Fibroblast of skin of abdomen (primary cell): ENCODE measurements around the gene MACF1.
"Not testable (repeated sequence)": the region's sequence is repeated elsewhere in the genome, so short reads cannot be mapped to it uniquely, and the experiment has no call there.

Source experiments
- DNase-seq: peaks from one replicate; pipeline ENCODE4 v3.0.0-alpha.2; 2013

MACF1 gene

DNA sequence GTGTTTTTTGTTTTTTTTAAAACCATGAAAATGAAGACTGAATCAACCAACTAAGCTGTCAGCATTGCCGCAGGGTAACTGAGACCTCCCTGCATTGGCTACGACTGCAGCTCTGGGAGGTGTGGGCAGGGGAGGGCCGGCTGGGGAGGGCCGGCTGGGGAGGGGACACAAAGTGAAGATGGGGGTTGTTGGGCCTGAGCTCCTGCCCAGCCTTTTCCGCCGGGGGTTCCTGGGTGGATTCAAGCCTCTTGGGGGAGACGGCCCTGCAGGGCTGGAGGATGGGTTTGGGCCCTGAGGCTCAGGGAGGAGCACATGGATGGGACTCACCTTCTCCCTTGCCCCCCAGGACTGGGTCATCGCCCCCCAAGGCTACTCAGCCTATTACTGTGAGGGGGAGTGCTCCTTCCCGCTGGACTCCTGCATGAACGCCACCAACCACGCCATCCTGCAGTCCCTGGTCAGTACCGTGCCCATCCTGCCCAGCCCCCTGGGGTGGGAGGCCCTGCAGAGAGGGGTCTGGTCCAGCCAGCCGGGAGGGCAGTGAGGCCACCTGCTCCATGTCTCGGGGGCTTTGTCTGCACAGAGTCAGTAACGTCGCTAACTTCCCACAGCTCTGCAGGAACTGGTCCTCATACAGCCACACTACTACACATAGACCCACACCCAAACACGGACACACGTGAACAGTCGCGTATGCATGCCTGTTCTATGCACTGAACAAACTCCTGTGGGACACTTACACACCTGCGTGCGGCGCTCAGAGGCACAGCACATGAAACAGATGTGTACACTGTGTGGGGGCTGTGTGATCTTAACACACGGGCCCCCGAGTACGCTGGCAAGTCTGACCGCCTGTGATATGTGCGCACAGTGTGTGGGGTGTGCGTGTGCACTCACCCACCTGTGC lies 318.4 kb downstream of the MACF1 start:
- no peak for DNase-seq

DNA sequence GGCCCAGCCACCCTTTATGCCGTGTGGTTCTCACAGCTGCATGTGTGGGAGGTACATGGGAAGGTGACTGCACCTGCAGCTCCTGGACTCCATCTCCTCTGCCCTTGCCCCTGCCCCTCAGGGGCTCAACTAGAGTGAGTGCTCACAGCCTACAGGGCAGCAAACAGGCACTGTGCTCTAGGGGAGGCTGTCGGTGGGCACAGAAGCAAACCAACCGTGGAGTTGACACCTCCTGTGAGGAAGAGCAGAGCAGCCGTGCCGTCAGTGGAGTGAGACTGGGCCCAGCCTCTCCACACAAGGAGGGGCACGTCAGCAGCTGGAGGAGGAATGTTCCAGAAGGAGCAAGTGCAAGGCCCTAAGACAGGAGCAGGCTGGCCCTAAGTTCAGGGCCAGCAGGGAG lies 319.7 kb downstream of the MACF1 start:
- DNase-seq = no peak

DNA sequence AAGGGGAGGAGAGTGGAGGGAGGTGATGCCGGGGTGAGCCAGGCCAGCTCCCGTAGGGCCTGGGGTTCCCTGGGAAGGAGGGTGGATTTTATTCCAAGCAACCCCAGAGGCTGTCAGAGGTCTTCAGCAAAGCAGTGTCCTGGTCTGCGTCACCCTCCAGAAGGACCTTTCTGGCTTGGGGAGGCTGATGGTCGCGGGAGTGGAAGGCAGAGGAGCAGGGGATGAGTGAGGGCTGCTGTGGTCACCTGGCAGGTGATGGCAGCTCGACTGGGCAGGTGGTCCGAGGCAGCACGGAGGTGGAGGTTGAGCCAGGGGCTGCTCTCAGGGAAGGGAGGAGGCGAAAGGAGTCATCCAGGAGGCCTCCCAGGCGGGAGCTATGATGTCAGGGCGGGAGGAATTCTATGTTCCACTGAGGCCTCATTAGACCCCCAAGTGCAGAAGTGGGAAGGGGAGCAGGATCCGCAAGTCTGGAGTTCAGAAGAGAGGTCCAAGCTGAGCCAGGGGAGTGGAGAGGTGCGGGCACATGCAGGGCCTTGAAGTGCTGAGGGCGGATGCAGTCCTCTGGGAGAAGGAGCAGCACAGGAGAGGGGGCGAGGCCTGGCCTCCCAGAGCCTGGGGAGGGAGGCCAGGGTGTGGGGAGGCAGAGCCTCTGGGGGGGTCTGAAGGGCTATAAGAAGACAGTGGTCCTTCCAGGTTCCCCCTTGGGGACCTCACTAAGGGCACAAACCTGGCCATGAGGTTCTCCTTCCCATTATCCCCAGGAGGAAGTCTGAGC lies 320.3 kb downstream of the MACF1 start:
- no peak for DNase-seq

DNA sequence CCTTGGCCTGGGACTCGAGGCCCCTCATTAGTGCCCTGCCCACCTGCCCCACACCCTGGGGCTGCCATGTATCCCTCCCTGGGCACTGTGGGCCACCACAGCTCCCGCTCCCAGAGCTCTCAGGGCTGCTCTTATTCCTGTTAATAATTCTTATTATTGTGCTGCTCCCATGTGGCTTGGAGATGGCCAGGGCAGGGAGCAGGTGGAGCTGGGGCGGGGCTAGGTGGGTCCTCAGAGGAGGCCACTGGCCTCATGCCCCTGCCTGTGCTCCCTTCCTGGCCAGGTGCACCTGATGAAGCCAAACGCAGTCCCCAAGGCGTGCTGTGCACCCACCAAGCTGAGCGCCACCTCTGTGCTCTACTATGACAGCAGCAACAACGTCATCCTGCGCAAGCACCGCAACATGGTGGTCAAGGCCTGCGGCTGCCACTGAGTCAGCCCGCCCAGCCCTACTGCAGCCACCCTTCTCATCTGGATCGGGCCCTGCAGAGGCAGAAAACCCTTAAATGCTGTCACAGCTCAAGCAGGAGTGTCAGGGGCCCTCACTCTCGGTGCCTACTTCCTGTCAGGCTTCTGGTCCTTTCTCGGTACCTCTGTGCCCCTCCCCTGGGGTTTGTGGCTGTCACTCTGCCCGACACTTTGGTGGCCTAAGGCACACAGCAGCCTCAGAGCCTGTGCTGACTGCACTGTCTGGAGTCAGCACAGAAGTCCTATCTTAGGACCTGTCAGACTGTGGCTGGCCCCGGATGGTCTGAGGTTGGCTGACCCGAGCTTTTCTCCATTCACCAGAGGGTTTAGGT lies 321.1 kb downstream of the MACF1 start:
- DNase-seq = no peak

DNA sequence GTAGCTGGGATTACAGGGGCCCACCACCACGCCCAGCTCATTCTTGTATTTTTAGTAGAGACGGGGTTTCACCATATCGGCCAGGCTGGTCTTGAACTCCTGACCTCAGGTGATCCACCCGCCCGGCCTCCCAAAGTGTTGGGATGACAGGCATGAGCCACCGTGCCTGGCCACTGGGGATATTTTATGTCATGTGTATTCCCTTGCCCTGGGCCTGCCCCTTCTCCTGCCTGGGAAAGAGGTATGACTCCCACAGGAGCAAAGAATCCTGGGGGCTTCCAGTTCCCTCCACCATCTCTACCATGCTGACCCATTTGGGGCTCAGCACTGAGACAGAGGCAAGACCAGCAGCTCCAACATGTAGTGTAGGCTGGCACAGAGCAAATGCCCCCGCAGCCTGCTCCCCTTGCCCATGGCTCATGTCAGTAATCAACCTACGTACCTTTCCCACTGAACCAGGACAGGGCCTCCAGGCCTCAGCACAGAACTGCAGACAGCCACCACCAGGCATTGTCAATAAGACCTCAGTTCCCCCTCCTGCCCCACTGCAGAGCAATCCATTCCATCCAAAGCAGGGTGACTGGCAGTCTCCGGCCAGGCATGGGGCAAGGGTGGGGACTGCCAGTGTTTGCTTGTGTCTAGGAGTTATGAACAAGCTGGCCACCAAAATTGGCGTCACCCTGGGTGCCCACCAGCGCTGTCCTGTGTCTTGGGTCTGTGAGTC lies 322.1 kb downstream of the MACF1 start:
- no peak for DNase-seq

DNA sequence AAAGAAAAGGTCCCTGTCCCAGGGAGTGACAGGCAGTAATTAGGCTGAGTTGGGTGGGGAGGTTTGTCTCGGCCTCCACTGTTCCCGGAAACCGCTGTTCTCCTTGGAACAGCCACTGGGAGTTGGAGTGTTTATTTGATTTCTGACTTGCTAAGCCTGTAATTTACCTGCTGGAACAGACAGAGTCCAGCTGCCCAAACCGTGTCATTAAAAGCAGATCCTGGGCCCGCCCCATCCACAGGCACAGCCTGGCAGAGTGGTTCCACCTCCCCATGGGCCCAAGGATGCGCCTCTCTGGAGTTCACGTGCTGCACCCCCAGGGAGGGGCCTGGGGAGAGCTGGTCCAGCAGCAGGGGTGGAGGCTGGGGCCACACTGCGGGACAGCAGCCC lies 322.7 kb downstream of the MACF1 start:
- not testable (repeated sequence) for DNase-seq

DNA sequence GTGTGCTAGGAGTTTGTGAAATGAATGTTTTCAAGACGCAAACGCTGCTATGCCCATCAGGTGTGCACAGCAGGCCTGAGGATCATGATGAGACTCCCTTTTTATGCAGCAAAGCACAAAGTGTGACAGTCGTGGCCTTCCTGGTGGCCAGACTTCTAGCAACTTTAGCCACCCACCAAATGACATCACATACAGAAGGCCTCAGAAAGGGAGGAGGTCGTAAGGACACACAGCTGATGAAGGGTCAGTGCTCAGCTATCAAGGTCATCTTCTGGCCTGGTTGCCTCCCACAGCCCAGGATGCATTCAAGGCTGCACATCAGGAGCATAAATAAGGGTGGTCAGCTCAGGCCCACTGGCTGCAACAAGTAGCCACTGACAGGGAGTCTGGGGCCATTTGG lies 323.6 kb downstream of the MACF1 start:
- no peak for DNase-seq

DNA sequence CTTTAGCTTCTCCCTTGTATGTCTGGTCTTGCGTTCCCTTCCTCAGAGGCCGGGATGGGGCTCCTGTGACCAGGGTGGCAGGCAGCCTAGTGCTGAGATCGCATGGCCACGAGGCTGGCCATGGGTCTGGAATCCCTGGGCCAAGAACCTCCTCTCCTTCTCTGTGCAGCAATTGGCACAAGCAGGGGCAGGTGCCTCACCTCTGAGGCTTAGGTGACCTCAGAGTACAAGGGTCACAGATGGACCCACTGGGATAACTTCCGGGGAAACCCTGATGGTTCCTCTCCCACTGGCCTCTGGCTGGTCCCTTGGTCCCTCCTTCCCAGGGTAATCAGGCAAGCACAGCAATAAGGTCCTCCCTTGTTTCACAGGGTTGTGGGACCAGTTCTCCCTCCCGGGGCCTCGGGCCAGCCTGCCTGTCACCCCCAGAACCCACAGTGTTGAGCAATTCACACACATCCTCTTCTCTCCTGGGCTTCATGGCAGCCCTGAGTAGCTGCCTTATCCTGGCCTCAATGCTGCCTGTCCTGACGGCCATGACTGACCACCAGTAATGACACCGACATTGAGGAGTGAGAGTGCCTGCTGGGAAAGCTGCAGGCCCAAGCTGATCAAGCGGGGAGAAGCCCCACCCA lies 325.5 kb downstream of the MACF1 start:
- no peak for DNase-seq

DNA sequence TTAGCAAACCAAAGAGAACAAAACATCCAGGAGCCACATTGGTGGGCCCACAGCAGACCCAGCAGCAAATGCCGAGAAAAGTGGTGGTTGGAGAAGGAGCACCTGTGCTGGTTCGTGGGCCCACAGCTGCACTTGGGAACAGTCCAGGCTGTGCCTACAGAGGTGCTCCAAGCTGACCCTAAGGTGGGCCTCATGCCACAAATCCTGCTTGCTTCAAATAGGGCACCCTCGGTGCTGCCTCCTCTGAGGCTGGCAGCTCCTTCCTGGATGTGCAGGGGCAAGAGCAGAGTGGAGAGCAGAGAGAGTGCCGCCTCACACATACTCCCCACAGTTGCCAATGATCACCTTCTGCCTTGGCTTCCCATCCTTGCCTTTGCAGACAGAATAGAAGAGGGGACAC lies 327.0 kb downstream of the MACF1 start:
- no peak for DNase-seq

DNA sequence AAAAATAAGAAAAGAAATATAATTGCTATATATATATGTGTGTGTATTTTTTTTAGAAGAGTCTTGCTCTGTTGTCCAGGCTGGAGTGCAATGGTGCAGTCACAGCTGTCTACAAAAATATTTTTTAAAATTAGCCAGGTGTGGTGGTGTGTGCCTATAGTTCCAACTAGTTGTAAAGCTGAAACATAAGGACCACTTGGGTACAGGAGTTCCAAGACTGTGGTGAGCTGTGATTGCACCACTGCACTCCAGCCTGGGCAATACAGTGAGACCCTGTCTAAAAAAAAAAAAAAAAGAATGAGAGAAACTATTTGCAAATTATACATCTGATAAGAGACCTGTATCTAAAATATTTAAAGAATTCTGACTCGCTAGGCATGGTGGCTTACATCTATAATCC lies 328.9 kb downstream of the MACF1 start:
- no peak for DNase-seq
